IMR-90 (cell line): Measurements from ENCODE around the gene PITPNB. TPM values are rescaled to one million over a fixed set of nuclear protein-coding genes. Genes with fewer than 3 reads are reported as not detected.

Source experiments
- ATAC-seq: fragments of 200-7000 bp; cut with Tn5 transposase; 2 replicates; pipeline ENCODE4 v1.9.1; 2020; ENCODE audit warnings: low read depth, mild to moderate bottlenecking, moderate library complexity
- BruUV-seq: library from RNA; stranded (reverse); fragments of 400-500 nt; replicated peaks from 2 replicates; lab custom pipeline; 2021; lab: Mats Ljungman, UMichigan
- CTCF ChIA-PET: fragments of 300-600 bp; formaldehyde crosslinking; extraction: SDS; loops from one replicate; lab custom pipeline; 2021; ENCODE audit warnings: antibody characterized with exemption; lab: Yijun Ruan, JAX
- POLR2A ChIA-PET: fragments of 300-600 bp; sonication (Branson Sonifier 250); formaldehyde crosslinking; loops from one replicate; lab custom pipeline; 2022; ENCODE audit warnings: antibody characterized with exemption; ENCODE audit not compliant: unreplicated experiment; lab: Charles Lee
- DNase-seq: peaks from one replicate; pipeline ENCODE4 v3.0.0; 2013
- H2AFZ ChIP-seq: replicated peaks from 2 replicates; pipeline ENCODE3; 2013; ENCODE audit warnings: low read length, mild to moderate bottlenecking; ENCODE audit not compliant: poor library complexity
- H2AK5ac ChIP-seq: 2 replicates; pipeline ENCODE4 v1.6.1; 2013; ENCODE audit warnings: low read depth, low read length, inconsistent platforms
- H2AK9ac ChIP-seq: replicated peaks from 2 replicates; pipeline ENCODE3; 2013; ENCODE audit warnings: mild to moderate bottlenecking, low read depth, low read length, moderate library complexity; ENCODE audit not compliant: poor library complexity
- H2BK120ac ChIP-seq: 2 replicates; pipeline ENCODE4 v1.6.1; 2013; ENCODE audit warnings: low read depth, low read length, inconsistent platforms
- H2BK15ac ChIP-seq: 3 replicates; pipeline ENCODE4 v1.6.1; 2013; ENCODE audit warnings: low read depth, low read length, inconsistent platforms
- H2BK20ac ChIP-seq: 2 replicates; pipeline ENCODE4 v1.6.1; 2013; ENCODE audit warnings: low read depth, mild to moderate bottlenecking, inconsistent platforms, low read length, moderate library complexity
- H2BK5ac ChIP-seq: 2 replicates; pipeline ENCODE4 v1.6.1; 2013; ENCODE audit warnings: mild to moderate bottlenecking, low read depth, low read length, inconsistent platforms; ENCODE audit not compliant: poor library complexity, severe bottlenecking
- H3K14ac ChIP-seq: replicated peaks from 2 replicates; pipeline ENCODE4 v1.6.1; 2013; ENCODE audit warnings: low read depth, low read length, inconsistent platforms
- H3K18ac ChIP-seq: 2 replicates; pipeline ENCODE4 v1.6.1; 2013; ENCODE audit warnings: low read depth, low read length, control low read depth
- H3K23ac ChIP-seq: 2 replicates; pipeline ENCODE4 v1.6.1; 2013; ENCODE audit warnings: low read depth, low read length, inconsistent platforms
- H3K27ac ChIP-seq: 2 replicates; pipeline ENCODE4 v1.5.1; 2013; ENCODE audit warnings: mild to moderate bottlenecking, control low read depth, low read length; ENCODE audit not compliant: insufficient read depth
- H3K27me3 ChIP-seq: 2 replicates; pipeline ENCODE4 v1.6.1; 2013; ENCODE audit warnings: low read length; ENCODE audit not compliant: control insufficient read depth, insufficient read depth
- H3K36me3 ChIP-seq: 2 replicates; pipeline ENCODE4 v1.6.1; 2013; ENCODE audit warnings: low read length, mixed read lengths; ENCODE audit not compliant: control insufficient read depth, insufficient read depth
- H3K4ac ChIP-seq: 2 replicates; pipeline ENCODE4 v1.6.1; 2013; ENCODE audit warnings: low read depth, low read length, inconsistent platforms
- H3K4me1 ChIP-seq: 2 replicates; pipeline ENCODE4 v1.6.1; 2013; ENCODE audit warnings: low read length, mixed read lengths; ENCODE audit not compliant: control insufficient read depth, insufficient read depth
- H3K4me2 ChIP-seq: 2 replicates; pipeline ENCODE4 v1.6.1; 2013; ENCODE audit warnings: low read depth, mild to moderate bottlenecking, control low read depth, low read length, moderate library complexity
- H3K4me3 ChIP-seq: 2 replicates; pipeline ENCODE4 v1.5.1; 2013; ENCODE audit warnings: low read depth, mild to moderate bottlenecking, control low read depth, low read length, moderate library complexity; ENCODE audit not compliant: insufficient read depth
- H3K56ac ChIP-seq: 2 replicates; pipeline ENCODE4 v1.6.1; 2013; ENCODE audit warnings: low read length, inconsistent platforms; ENCODE audit not compliant: insufficient read depth; ENCODE audit errors: extremely low read depth
- H3K79me1 ChIP-seq, 2 experiments: 2 replicates each; pipeline ENCODE4 v1.6.1; 2013; ENCODE audit warnings: low read length in 2 of 2, inconsistent platforms in 1 of 2, low read depth in 1 of 2
- H3K9ac ChIP-seq: 2 replicates; pipeline ENCODE4 v1.6.1; 2013; ENCODE audit warnings: low read depth, low read length, control low read depth
- H3K9me1 ChIP-seq: 2 replicates; pipeline ENCODE4 v1.6.1; 2013; ENCODE audit warnings: low read length, inconsistent platforms; ENCODE audit not compliant: insufficient read depth
- H3K9me3 ChIP-seq: 2 replicates; pipeline ENCODE4 v1.6.1; 2013; ENCODE audit warnings: low read length; ENCODE audit not compliant: control insufficient read depth, insufficient read depth
- H4K20me1 ChIP-seq: 2 replicates; pipeline ENCODE4 v1.6.1; 2013; ENCODE audit warnings: low read length, inconsistent platforms; ENCODE audit not compliant: insufficient read depth
- H4K5ac ChIP-seq: 2 replicates; pipeline ENCODE4 v1.6.1; 2013; ENCODE audit warnings: mild to moderate bottlenecking, low read depth, low read length, control low read depth
- H4K8ac ChIP-seq, 2 experiments: 2 replicates each; pipeline ENCODE4 v1.6.1; 2013; ENCODE audit warnings: low read depth in 2 of 2, low read length in 2 of 2, control low read depth in 1 of 2, inconsistent platforms in 1 of 2
- H4K91ac ChIP-seq: 2 replicates; pipeline ENCODE4 v1.6.1; 2013; ENCODE audit warnings: low read depth, low read length, inconsistent platforms; ENCODE audit not compliant: insufficient read depth
- CHD1 ChIP-seq: IDR thresholded peaks from 2 replicates; pipeline ENCODE4 v1.6.1; 2012; ENCODE audit warnings: low read depth, low read length, improper control_type of control experiment
- MAZ ChIP-seq: IDR thresholded peaks from 2 replicates; pipeline ENCODE4 v1.6.1; 2012; ENCODE audit warnings: low read depth, mild to moderate bottlenecking, low read length, improper control_type of control experiment, moderate library complexity, borderline replicate concordance
- MXI1 ChIP-seq: IDR thresholded peaks from 2 replicates; pipeline ENCODE4 v1.6.1; 2012; ENCODE audit warnings: low read depth, mild to moderate bottlenecking, low read length, moderate library complexity, borderline replicate concordance
- WGBS, 2 experiments: methylation state at CpG; one replicate each; pipeline versions ENCODE4 v1.1.5 to v1.1.7; 2013; ENCODE audit warnings: missing lambda C conversion rate in 2 of 2; ENCODE audit not compliant: insufficient read length in 1 of 2; ENCODE audit errors: extremely low coverage in 2 of 2; 5-methylcytosine and 5-hydroxymethylcytosine counted together
- dilution Hi-C: fragments of 300-500 bp; cut with HindIII; formaldehyde crosslinking; loops from one replicate; pipeline ENCODE4 v1.14.3; 2018; ENCODE audit warnings: low sequenced_read_pairs; ENCODE audit not compliant: unreplicated experiment
- in situ Hi-C: fragments of 300-500 bp; cut with MboI; formaldehyde crosslinking; loops from 3 replicates; pipeline ENCODE4 v1.14.3; 2019; ENCODE audit warnings: low sequenced_read_pairs, inconsistent platforms, mixed read lengths
- intact Hi-C: fragments of 100-400 bp; cut with micrococcal nuclease; formaldehyde crosslinking; loops from 2 replicates; pipeline ENCODE4 v1.10.0; 2022
- polyA plus RNA-seq, 3 experiments: library from polyadenylated mRNA; depleted of rRNA; stranded (reverse); fragments of >200 nt; gene quantifications; 2 replicates each; pipeline ENCODE4 v1.2.3, GENCODE V29; 2012; ENCODE audit warnings: low replicate concordance in 1 of 3
- total RNA-seq: library from RNA; depleted of rRNA; stranded (reverse); fragments of >200 nt; gene quantifications from 2 replicates; pipeline ENCODE4 v1.2.3, GENCODE V29; 2012

The PITPNB gene
- total and polyA plus RNA-seq, 2 of the 4 experiments (the other 2 are of a cell fraction): 19.7 to 54.5 TPM

DNA sequence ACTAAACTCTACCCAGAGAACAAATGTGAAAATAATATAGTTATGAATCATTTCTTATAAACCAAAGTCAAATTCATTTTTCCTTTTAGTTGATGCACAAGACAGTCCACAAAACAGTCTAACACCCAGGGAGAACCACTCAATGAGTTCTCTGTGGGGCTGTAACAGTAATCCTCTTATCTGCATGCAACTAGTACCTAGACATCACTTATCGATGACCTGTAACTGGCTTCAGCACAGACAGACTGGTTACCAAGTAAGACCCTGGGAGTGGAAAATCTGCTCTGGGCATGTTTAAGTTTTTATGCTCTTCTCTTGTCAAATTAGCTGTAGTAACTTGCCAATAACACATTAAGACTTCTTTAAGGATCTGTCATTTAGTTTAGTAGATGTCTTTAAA lies 46.6 kb downstream of the PITPNB start:
- intact Hi-C loops: no loop called here
- Histone ChIP-seq H3K18ac (peak overlapping the region; percentile 34; the same call in 1 of the 2 replicates), H2AK5ac (no peak overlapping the region), H3K9me1 (peaks cover 9% of the 10 kb centered on the region), H3K4me1 (peaks cover 20% of the 10 kb centered on the region), H3K79me1 (peaks cover 50 to 72% of the 10 kb centered on the region in 2 experiments), H3K27ac (no peak overlapping the region), H3K9ac (no peak overlapping the region), H3K56ac (no peak overlapping the region), H3K4me2 (no peak overlapping the region), H3K4ac (peak overlapping the region; percentile 13; the same call in 1 of the 2 replicates), H2AK9ac (no peak overlapping the region), H3K23ac (0 out of 2 replicates have a peak overlapping the region, but pooled peaks have one; percentile 32), H3K4me3 (no peak overlapping the region), H2BK5ac (peak overlapping the region; percentile 30), H2BK15ac (no peak overlapping the region), H4K20me1 (no peaks in the 10 kb centered on the region), H2BK20ac (no peak overlapping the region), H4K5ac (peak overlapping the region; percentile 74; the same call in 1 of the 2 replicates), H2AFZ (no peak overlapping the region), H4K91ac (no peak overlapping the region), H3K36me3 (peaks cover 19% of the 10 kb centered on the region), H3K14ac (no peak overlapping the region), H3K9me3 (no peaks in the 10 kb centered on the region), H2BK120ac (no peak overlapping the region), H4K8ac (0 out of 4 replicates have a peak overlapping the region, but pooled peaks of 1 of the 2 experiments have one; percentile 43), H3K27me3 (no peaks in the 10 kb centered on the region)
- ATAC-seq (no peak), DNase-seq (no peak)
- in situ Hi-C loops: no loop called here
- ChIA-PET CTCF (no interaction called here), POLR2A (no interaction called here)
- TF ChIP-seq MAZ (no peak), CHD1 (no peak), MXI1 (no peak)
- BruUV-seq: no TSS peak
- WGBS, 2 experiments: no CpG with 5 or more reads among the region's 1 CpG
- dilution Hi-C loops: no loop called here
